ENCODE results near the gene SEPTIN5.
A peak's percentile ranks its signal among the peaks of the same experiment; 100 is the strongest.

The SEPTIN5 gene

GRCh38 chr22:19705181-19705934, 8.9 kb upstream of the SEPTIN5 start:
- DNase-seq (ENCODE audit: low spot score) = peak; percentile 30

GRCh38 chr22:19706661-19707151, 7.6 kb upstream of the SEPTIN5 start:
- DNase-seq (ENCODE audit: low spot score) = no peak

- DNase-seq (ENCODE audit: low spot score) = peak; percentile 27
Measured at GRCh38 chr22:19707347-19708290, 6.7 kb upstream of the SEPTIN5 start.

- no peak for DNase-seq (ENCODE audit: low spot score)
Measured at GRCh38 chr22:19708321-19709011, 5.8 kb upstream of the SEPTIN5 start.

DNA sequence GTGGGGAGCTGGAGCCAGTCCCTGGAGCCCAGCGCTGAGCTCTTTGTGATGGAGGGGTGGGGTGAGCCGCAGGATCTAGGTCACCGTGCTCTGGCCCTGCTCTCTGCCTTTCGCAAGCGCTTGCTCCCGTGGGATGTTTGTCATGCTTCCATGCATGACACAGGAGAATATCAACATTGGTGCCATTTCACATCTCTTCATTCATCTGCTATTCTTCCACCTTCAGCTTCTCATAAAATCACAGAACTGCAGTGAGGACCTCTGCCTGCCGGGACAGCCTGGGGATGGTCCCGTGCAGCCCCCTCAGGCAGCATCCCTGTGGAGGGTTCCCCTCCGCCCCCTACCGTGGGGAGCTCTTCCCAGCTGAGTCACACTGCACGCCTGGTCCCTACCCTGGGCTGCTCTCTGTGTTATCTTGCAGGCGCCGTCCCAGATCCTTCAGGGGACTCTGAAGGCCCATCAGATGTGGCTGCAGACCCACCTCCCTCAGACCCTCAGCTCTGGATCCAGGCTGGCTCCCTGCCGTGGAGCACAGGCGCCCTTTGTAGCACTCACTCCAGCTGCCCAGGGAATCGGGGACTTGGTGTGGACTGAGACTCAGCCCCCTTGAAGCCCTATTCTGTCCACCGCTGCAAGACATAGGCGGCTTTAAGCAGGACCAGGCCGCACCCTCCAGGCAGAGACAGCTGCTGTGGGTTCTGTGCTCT, 5.1 kb upstream of the SEPTIN5 start:
- DNase-seq (ENCODE audit: low spot score) = no peak

DNA sequence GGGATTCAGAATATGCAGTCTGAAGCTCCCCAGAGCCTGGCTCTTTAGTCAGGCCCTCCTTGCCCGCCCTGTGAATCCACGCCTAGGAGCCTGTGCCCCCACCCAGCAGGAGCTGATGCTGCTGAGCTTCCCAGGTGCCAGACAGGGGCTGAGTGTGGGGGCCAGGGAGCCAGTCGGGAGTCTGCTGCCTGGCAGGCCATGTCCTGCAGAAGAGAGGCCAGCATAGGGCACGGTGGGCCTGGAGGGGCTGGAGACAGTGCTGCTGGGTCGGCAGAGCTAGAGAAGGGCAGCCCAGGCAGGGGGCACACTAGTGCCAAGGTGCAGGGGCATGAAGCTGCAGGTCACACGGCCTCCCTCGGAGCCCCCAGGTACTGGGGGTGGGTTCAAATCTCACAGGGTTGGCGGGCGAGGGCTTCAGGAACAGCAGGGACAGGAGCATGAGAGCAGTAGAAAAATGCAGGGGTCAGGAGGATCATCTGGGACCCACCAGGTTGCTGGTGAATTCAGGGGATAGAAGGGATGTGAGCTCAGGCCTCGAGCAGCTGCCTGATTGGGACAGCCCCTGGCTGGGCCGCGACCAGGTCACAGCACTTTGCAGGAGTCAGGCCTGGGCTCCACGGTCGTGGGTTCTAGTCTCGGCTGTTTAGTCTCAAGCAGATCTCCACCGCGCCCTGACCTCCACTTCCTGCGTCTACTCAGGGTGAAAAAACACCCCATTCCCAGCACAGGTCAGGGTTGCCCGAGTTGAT, 4.1 kb upstream of the SEPTIN5 start:
- no peak for DNase-seq (ENCODE audit: low spot score)

DNA sequence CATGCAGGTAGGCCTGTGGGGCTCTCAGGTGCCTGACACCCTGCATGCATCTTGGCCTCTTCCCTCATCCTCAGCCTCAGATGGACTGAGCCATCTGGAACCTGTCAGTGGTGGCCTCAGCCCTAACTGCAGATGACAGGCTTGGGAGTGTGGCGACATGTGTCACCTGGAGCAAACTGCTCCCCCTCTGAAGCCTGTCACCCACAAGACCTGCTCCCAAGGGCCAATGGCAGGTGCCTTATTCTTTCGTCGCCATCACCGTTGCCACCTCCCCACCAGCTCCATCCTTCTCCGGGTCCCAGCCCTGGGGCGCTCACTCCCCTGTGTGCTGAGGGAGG, 3.6 kb upstream of the SEPTIN5 start:
- DNase-seq (ENCODE audit: low spot score) = no peak

DNA sequence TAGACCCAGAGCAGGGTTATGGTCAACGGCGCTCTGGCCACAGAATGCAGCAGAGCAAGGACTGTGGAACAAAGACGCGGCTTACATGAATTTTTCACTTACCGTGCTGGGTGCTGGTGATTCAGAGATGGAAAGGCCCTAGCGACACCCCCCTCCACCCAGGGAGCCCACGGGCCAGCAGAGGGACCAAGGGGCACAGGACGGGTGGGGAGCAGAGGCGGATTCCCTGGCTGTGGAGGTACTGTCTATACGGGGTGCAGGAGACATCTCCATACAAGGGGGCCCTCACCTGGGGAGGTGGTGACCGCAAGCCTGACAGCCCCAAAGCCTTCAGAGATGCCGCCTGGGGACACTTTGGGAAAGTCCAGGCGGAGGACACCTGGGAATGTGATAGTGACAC, 1.1 kb upstream of the SEPTIN5 start:
- no peak for DNase-seq (ENCODE audit: low spot score)

DNA sequence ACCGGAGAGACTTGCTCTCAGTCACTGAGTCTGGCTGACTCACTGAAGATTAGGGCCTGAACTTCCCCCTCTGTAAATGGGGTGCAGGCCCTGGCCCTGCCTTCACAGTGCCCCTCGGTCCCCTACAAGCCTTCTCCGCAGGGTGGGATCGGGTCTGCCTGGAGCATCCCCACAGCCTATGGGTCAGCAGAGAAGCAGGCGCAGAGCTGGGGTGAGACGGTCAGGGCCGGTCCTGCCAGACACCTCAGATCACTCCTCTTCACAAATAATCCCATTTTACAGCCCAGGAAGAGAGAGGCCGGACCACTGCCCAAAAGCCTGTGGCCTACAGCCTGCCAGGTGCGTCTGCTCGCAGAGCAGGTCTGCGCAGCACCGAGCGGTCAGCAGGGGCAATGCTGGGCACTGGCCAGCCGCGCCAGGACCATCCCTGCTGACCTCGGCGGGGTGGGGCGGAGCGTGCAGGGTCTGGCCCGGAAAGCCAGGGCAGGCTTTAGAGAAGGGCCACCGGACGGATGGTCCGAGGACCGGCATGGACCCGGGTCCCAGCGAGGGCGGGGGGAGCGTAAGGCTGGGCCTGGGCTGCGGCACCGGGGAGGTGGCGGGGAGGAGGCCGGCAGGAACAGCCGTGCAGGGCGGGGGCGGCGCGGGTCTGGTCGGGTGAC, 522 bp upstream of the SEPTIN5 start:
- DNase-seq (ENCODE audit: low spot score) = no peak

GRCh38 chr22:19715188-19715930, 1.1 kb downstream of the SEPTIN5 start:
- DNase-seq (ENCODE audit: low spot score) = no peak

DNA sequence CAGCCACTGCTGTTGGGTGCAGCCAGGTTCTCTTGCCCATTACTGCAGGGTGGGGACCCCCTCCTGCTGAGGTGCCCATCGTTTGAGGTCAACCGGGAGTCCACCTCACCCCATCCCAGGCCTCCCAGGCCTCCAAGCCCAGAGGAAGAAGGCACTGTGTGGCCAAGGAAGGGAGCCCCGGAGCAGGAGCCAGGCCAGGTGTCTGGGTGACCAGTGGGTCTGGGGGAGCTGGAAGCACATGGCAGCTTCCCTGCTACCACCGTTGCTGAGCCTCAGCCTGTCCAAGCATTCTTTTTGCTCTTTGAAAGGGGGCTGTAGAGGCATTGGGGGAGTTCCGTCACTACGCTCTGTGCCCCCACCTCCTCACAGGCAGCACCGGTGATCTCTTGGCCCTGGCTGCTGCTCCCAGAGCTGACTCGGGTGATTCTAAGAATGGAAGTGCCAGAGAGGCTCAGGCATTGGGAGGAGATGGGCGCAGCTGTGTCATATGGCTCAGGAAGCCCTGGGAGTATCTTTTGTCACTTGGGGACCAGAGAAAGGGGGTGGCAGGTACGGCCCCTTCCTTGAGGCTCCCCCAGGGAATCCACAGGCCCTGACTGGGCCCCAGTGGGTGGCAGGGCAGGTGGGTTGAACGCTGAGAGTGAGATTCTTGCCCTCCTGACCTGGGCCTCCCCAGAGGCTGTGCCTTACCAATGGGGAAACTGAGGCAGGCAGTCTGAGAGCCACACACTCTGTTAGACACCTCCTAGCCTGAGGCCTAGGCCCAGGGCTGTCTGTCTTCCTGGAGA, 1.9 kb downstream of the SEPTIN5 start:
- no peak for DNase-seq (ENCODE audit: low spot score)

DNA sequence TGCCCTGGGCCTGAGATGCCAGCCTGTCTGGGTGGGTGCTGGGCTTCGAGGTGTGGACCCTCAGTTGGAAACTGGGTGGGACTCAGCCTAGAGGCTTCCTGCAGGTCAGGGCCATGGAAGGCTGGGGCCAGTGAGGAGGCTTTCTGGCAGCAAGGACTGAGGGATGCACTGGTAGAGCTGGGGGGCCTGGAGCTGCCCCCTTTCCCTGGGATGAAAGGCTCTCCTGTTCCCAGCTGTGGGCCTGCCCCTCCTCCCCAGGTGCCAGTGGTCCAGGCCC, 2.5 kb downstream of the SEPTIN5 start:
- no peak for DNase-seq (ENCODE audit: low spot score)

- DNase-seq (ENCODE audit: low spot score) = no peak
Measured at GRCh38 chr22:19717181-19717580, 2.9 kb downstream of the SEPTIN5 start.

- DNase-seq (ENCODE audit: low spot score) = peak; percentile 97
Measured at GRCh38 chr22:19717691-19718455, 3.6 kb downstream of the SEPTIN5 start.

DNA sequence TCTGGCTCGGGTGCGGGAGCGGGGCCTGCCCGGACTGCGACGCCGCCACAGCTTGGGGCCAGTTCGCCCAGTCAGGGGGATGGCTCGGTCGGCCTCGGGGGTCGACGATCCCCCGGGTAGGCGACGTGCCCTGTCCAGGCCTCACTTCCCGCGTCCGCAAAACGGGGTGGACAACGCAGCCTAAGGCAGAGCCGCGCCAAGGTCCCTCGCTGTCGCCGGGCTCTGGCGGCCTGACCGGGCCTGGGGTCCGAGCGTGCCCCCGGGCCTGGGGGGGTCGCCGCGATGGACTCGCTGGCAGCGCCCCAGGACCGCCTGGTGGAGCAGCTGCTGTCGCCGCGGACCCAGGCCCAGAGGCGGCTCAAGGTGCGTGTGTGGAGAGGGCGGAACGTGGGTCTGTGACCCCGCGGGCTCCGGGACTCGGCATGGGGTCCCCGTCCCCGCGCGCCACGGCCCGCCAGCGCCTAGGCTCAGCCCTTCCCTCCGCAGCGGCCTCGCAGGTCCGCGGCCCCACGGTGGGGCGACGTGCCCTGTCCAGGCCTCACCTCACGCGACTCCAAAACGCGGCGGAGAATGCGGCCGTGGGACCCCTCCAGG, 4.2 kb downstream of the SEPTIN5 start:
- peak; percentile 63 for DNase-seq (ENCODE audit: low spot score)

- no peak for DNase-seq (ENCODE audit: low spot score)
Measured at GRCh38 chr22:19719050-19719482, 4.8 kb downstream of the SEPTIN5 start.

DNA sequence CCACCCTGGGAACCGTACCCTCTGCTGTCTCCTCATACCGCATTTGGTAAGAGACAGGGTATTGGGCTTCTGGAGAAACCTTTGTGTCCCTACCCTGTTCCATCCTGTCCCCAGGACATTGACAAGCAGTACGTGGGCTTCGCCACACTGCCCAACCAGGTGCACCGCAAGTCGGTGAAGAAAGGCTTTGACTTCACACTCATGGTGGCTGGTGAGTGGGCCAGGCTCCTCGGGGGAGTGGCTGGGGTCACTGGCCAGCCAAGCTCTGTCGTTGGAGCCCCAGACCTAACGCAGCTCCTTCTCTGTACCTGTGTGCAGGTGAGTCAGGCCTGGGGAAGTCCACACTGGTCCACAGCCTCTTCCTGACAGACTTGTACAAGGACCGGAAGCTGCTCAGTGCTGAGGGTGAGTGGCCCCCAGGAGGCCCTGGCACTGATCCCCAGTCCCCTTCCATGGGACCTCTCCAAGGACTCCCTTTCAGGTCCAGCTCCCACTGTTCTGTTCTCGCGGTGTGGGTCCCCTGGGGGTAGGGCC, 5.3 kb downstream of the SEPTIN5 start:
- no peak for DNase-seq (ENCODE audit: low spot score)
